ENCODE data around the gene PNLIP. TPM values are rescaled to one million over a fixed set of nuclear protein-coding genes. Genes with fewer than 3 reads are reported as not detected.

Gene PNLIP
- total RNA-seq, 2 experiments from 2014 or later = not detected

- Mint-ChIP-seq H3K27ac (no peak overlapping the region), H3K4me1 (ENCODE audit: low read depth) (no peaks in the 10 kb centered on the region), H3K36me3 (ENCODE audit: low read depth) (no peaks in the 10 kb centered on the region), H3K4me3 (no peak overlapping the region), H3K27me3 (peaks cover 4% of the 10 kb centered on the region), H3K9me3 (peaks cover 2% of the 10 kb centered on the region)
- H3K9me3 ChIP-seq (ENCODE audit: control insufficient read depth in 1 of 2, insufficient read depth in 1 of 2, low read length in 2 of 2) = peaks cover 0 to 5% of the 10 kb centered on the region in 2 experiments
- H3K4me1 ChIP-seq (ENCODE audit: insufficient read depth, low read length) = no peaks in the 10 kb centered on the region
- DNase-seq (no peak), ATAC-seq (ENCODE audit: poor library complexity) (no peak)
- no peak overlapping the region for H3K27ac ChIP-seq (ENCODE audit: low read depth in 1 of 2, low read length in 2 of 2)
- no peak for TF ChIP-seq CTCF (IDR thresholded peaks at IDR 0.05)
- ChIA-PET CTCF (no interaction called here), POLR2A (no interaction called here)
- intact Hi-C loops (cut with DNase I, micrococcal nuclease) = no loop called here
- H3K36me3 ChIP-seq (ENCODE audit: insufficient read depth, low read length) = no peaks in the 10 kb centered on the region
- H3K27me3 ChIP-seq (ENCODE audit: control insufficient read depth in 1 of 2, insufficient read depth in 2 of 2, low read length in 2 of 2) = no peaks in the 10 kb centered on the region
- H3K4me3 ChIP-seq (ENCODE audit: low read length) = no peak overlapping the region
Observed at GRCh38 chr10:116538456-116538855, 7.3 kb upstream of the PNLIP start.

GRCh38 chr10:116538992-116539391, 6.7 kb upstream of the PNLIP start:
- Histone ChIP-seq H3K4me3 (ENCODE audit: low read length) (no peak overlapping the region), H3K9me3 (ENCODE audit: control insufficient read depth in 1 of 2, insufficient read depth in 1 of 2, low read length in 2 of 2) (peaks cover 0 to 5% of the 10 kb centered on the region in 2 experiments), H3K27me3 (ENCODE audit: control insufficient read depth in 1 of 2, insufficient read depth in 2 of 2, low read length in 2 of 2) (no peaks in the 10 kb centered on the region), H3K27ac (ENCODE audit: low read depth in 1 of 2, low read length in 2 of 2) (no peak overlapping the region), H3K4me1 (ENCODE audit: insufficient read depth, low read length) (no peaks in the 10 kb centered on the region), H3K36me3 (ENCODE audit: insufficient read depth, low read length) (no peaks in the 10 kb centered on the region)
- Mint-ChIP-seq H3K36me3 (ENCODE audit: low read depth) (no peaks in the 10 kb centered on the region), H3K4me1 (ENCODE audit: low read depth) (no peaks in the 10 kb centered on the region), H3K27ac (no peak overlapping the region), H3K4me3 (no peak overlapping the region), H3K9me3 (peaks cover 2% of the 10 kb centered on the region), H3K27me3 (peaks cover 4% of the 10 kb centered on the region)
- TF ChIP-seq CTCF (IDR thresholded peaks at IDR 0.05) = no peak
- no peak for DNase-seq
- ChIA-PET POLR2A (no interaction called here), CTCF (no interaction called here)
- intact Hi-C loops (cut with DNase I, micrococcal nuclease) = no loop called here
- no peak for ATAC-seq (ENCODE audit: poor library complexity)

GRCh38 chr10:116540814-116541213, 4.9 kb upstream of the PNLIP start:
- Histone ChIP-seq H3K9me3 (ENCODE audit: control insufficient read depth in 1 of 2, insufficient read depth in 1 of 2, low read length in 2 of 2) (peaks cover 0 to 5% of the 10 kb centered on the region in 2 experiments), H3K4me1 (ENCODE audit: insufficient read depth, low read length) (no peaks in the 10 kb centered on the region), H3K27me3 (ENCODE audit: control insufficient read depth in 1 of 2, insufficient read depth in 2 of 2, low read length in 2 of 2) (no peaks in the 10 kb centered on the region), H3K4me3 (ENCODE audit: low read length) (no peak overlapping the region), H3K36me3 (ENCODE audit: insufficient read depth, low read length) (no peaks in the 10 kb centered on the region), H3K27ac (ENCODE audit: low read depth in 1 of 2, low read length in 2 of 2) (no peak overlapping the region)
- intact Hi-C loops (cut with DNase I, micrococcal nuclease) = no loop called here
- POLR2A ChIA-PET = no interaction called here
- no peak overlapping the region for H3K4me3 Mint-ChIP-seq
- H3K27me3 Mint-ChIP-seq = peaks cover 4% of the 10 kb centered on the region
- no peaks in the 10 kb centered on the region for H3K36me3 Mint-ChIP-seq (ENCODE audit: low read depth)
- CTCF ChIA-PET = no interaction called here
- no peak overlapping the region for H3K27ac Mint-ChIP-seq
- H3K9me3 Mint-ChIP-seq = peaks cover 2% of the 10 kb centered on the region
- no peak for TF ChIP-seq CTCF (IDR thresholded peaks at IDR 0.05)
- no peak for ATAC-seq (ENCODE audit: poor library complexity)
- no peak for DNase-seq
- no peaks in the 10 kb centered on the region for H3K4me1 Mint-ChIP-seq (ENCODE audit: low read depth)

All from CD4-positive, alpha-beta T cell (primary cell).